22Rv1 (cell line): ENCODE measurements around the gene LNX2.

ENCODE experiments used
- H3K27ac ChIP-seq: fragments of 450-650 bp; 2 replicates; pipeline ENCODE4 v1.5.1; 2017
- CTCF ChIP-seq: fragments of 450-650 bp; IDR thresholded peaks from 2 replicates; pipeline ENCODE4 v1.5.1; 2017; ENCODE audit warnings: mild to moderate bottlenecking
- ZFX ChIP-seq: fragments of 450-650 bp; IDR thresholded peaks from 2 replicates; pipeline ENCODE4 v1.6.1; 2017; ENCODE audit warnings: antibody characterized with exemption, borderline replicate concordance

The LNX2 gene

GRCh38 chr13:27516103-27516502 lies 104.2 kb downstream of the LNX2 start:
- TF ChIP-seq CTCF (no peak), ZFX (no peak)
- no peak overlapping the region for H3K27ac ChIP-seq

- TF ChIP-seq CTCF (no peak), ZFX (no peak)
- no peak overlapping the region for H3K27ac ChIP-seq
Measured at GRCh38 chr13:27510082-27510481, 110.2 kb downstream of the LNX2 start.

GRCh38 chr13:27508802-27509201 lies 111.5 kb downstream of the LNX2 start:
- H3K27ac ChIP-seq = no peak overlapping the region
- TF ChIP-seq ZFX (no peak), CTCF (no peak)

GRCh38 chr13:27505792-27506191 lies 114.5 kb downstream of the LNX2 start:
- TF ChIP-seq CTCF (no peak), ZFX (no peak)
- H3K27ac ChIP-seq = no peak overlapping the region

- H3K27ac ChIP-seq = no peak overlapping the region
- no peak for TF ChIP-seq CTCF
- TF ChIP-seq ZFX = no peak
Measured at GRCh38 chr13:27504868-27505194, 115.5 kb downstream of the LNX2 start.

GRCh38 chr13:27504128-27504867 lies 116.0 kb downstream of the LNX2 start:
- H3K27ac ChIP-seq = no peak overlapping the region
- no peak for TF ChIP-seq CTCF
- no peak for TF ChIP-seq ZFX

- no peak overlapping the region for H3K27ac ChIP-seq
- no peak for TF ChIP-seq CTCF
- TF ChIP-seq ZFX = no peak
Measured at GRCh38 chr13:27500806-27501534, 119.4 kb downstream of the LNX2 start.
